ENCODE measurements around the gene FBXW4. TPM values are rescaled to one million over a fixed set of nuclear protein-coding genes. Genes with fewer than 3 reads are reported as not detected.

Gene FBXW4
- total and polyA plus RNA-seq, 2 of the 8 experiments (the other 6 are each of a cell fraction or from before 2014, with no cell fraction given) = 29.0 to 32.8 TPM

GRCh38 chr10:101580486-101581399 is 114.2 kb downstream of the FBXW4 start:
- H2BK5ac ChIP-seq (ENCODE audit: low read depth, low read length) = peak overlapping the region; percentile 60; the same call in 1 of the 2 replicates
- ChIA-PET CTCF (ENCODE audit: partially characterized antibody) (interaction anchor here (0.6 to 7.5 kb wide), 19 partner anchors 11 to 552 kb away, joined by 3 to 56 read pairs (median 4); partner anchors contain the start of gene NPM3), POLR2A (ENCODE audit: partially characterized antibody) (interaction anchor here (0.6 to 1.7 kb wide), 8 partner anchors 10 to 1078 kb away, joined by 3 to 7 read pairs (median 3); no protein-coding TSS in a partner anchor)
- H3K23me2 ChIP-seq (ENCODE audit: low read depth, low read length) = no peaks in the 10 kb centered on the region
- H3K9ac ChIP-seq (replicated peaks in 1 of 4; ENCODE audit: extremely low read depth in 1 of 4, low read depth in 3 of 4, low read length in 3 of 4) = no peak overlapping the region
- H3K79me2 ChIP-seq (ENCODE audit: control insufficient read depth in 1 of 2, insufficient read depth in 2 of 2, low read length in 2 of 2) = no peaks in the 10 kb centered on the region
- peak overlapping the region; percentile 11 for H4K91ac ChIP-seq (replicated peaks; ENCODE audit: insufficient read length, low read length)
- no peak overlapping the region for H4K5ac ChIP-seq (ENCODE audit: insufficient read length, low read depth, low read length)
- FAIRE-seq (no peak), DNase-seq (ENCODE audit: low read depth in 1 of 2, low spot score in 2 of 2) (peak in 1 of 2 experiments; percentile 47)
- H4K8ac ChIP-seq (ENCODE audit: extremely low read depth, insufficient read depth, low read length) = no peak overlapping the region; the same call in 1 of the 2 replicates
- H2BK20ac ChIP-seq (ENCODE audit: low read length) = no peak overlapping the region
- no peak overlapping the region for H2BK120ac ChIP-seq (replicated peaks; ENCODE audit: low read depth, low read length)
- peaks cover 4 to 34% (median 10%) of the 10 kb centered on the region in 4 experiments; a peak in 5 of 8 replicates for H3K36me3 ChIP-seq (ENCODE audit: control insufficient read depth in 2 of 4, insufficient read depth in 4 of 4, low read length in 3 of 4)
- H3K4me1 ChIP-seq (replicated peaks in 1 of 4; ENCODE audit: control insufficient read depth in 3 of 4, insufficient read depth in 4 of 4, low read length in 3 of 4) = peaks cover 4 to 15% (median 8%) of the 10 kb centered on the region in 4 experiments
- H2BK15ac ChIP-seq (ENCODE audit: low read length) = no peak overlapping the region
- no peak overlapping the region for H3K27ac ChIP-seq (ENCODE audit: low read depth, low read length)
- H2BK12ac ChIP-seq (ENCODE audit: low read depth, low read length) = no peak overlapping the region
- H4K20me1 ChIP-seq (replicated peaks in 1 of 2; ENCODE audit: control insufficient read depth in 1 of 2, insufficient read depth in 2 of 2, low read length in 2 of 2) = peaks cover 0 to 6% of the 10 kb centered on the region in 2 experiments
- TF ChIP-seq SIN3A (conservative IDR thresholded peaks at IDR 0.05 in 1 of 2, IDR thresholded peaks at IDR 0.05 in 1 of 2; ENCODE audit: low read depth in 1 of 2, low read length in 2 of 2) = 0 out of 4 replicates have a peak, but pooled peaks of 1 of the 2 experiments have one; percentile 29
- 0 out of 4 replicates have a peak, but pooled peaks of 1 of the 2 experiments have one; percentile 11 for TF ChIP-seq HDAC2 (IDR thresholded peaks at IDR 0.05; ENCODE audit: borderline replicate concordance in 1 of 2, low read depth in 2 of 2, low read length in 2 of 2)
- TF ChIP-seq TCF12 (IDR thresholded peaks at IDR 0.05; ENCODE audit: low read depth, low read length) = peak; percentile 69; the same call in 1 of the 2 replicates
- TF ChIP-seq JUN (IDR thresholded peaks at IDR 0.05; ENCODE audit: low read depth, low read length) = no peak
- TF ChIP-seq HDAC6 (IDR thresholded peaks at IDR 0.05; ENCODE audit: low read depth, low read length) = no peak
- TF ChIP-seq KDM1A (IDR thresholded peaks at IDR 0.05; ENCODE audit: borderline replicate concordance, low read length) = peak; percentile 65; the same call in 1 of the 2 replicates
- TF ChIP-seq POU5F1 (IDR thresholded peaks at IDR 0.05; ENCODE audit: low read depth, low read length) = peak; percentile 69; the same call in 1 of the 2 replicates
- 0 out of 2 replicates have a peak, but pooled peaks have one; percentile 34 for TF ChIP-seq SP1 (IDR thresholded peaks at IDR 0.05; ENCODE audit: low read depth, low read length)
- H3K14ac ChIP-seq (ENCODE audit: insufficient read length) = no peak overlapping the region
- H3K56ac ChIP-seq (replicated peaks; ENCODE audit: insufficient read length, low read depth, low read length) = no peak overlapping the region
- H3K4me3 ChIP-seq (ENCODE audit: extremely low read depth in 1 of 4, insufficient read depth in 2 of 4, low read depth in 3 of 4, low read length in 4 of 4) = peak overlapping the region in 1 of 4 experiments; percentile 16; a peak in 1 of 8 replicates
- H3K23ac ChIP-seq (ENCODE audit: insufficient read length) = no peak overlapping the region
- no peaks in the 10 kb centered on the region for H3K79me1 ChIP-seq (ENCODE audit: low read depth, low read length)
- no peaks in the 10 kb centered on the region; a peak in 1 of 7 replicates for H3K27me3 ChIP-seq (replicated peaks in 1 of 4; ENCODE audit: control insufficient read depth in 3 of 4, extremely low read depth in 1 of 4, insufficient read depth in 3 of 4, low read length in 3 of 4)
- peaks cover 6 to 9% of the 10 kb centered on the region in 2 experiments; a peak in 2 of 4 replicates for H3K9me3 ChIP-seq (ENCODE audit: insufficient read depth in 2 of 2, low read depth in 1 of 2, low read length in 1 of 2)
- H3K18ac ChIP-seq (ENCODE audit: extremely low read depth, low read length) = peak overlapping the region; percentile 65
- no peak overlapping the region for H2AK5ac ChIP-seq (ENCODE audit: low read depth, low read length)
- WGBS, 2 experiments (ENCODE audit: extremely low coverage in 1 of 2, insufficient coverage in 1 of 2, insufficient read length in 1 of 2, insufficient replicate concordance in 2 of 2, low coverage in 1 of 2, low lambda C conversion rate in 2 of 2, missing lambda C conversion rate in 1 of 2) = 64% methylated on average over 9 of the region's 10 CpGs; no CpG with 5 or more reads in 1 of the 2 experiments
- no peak overlapping the region for H3K4ac ChIP-seq (replicated peaks; ENCODE audit: insufficient read length, low read depth, low read length)
- H3K4me2 ChIP-seq (ENCODE audit: insufficient read depth in 1 of 2, low read depth in 2 of 2, low read length in 2 of 2) = peak overlapping the region; percentile 40 to 42; a peak in 2 of 4 replicates
- no peak overlapping the region for H2AFZ ChIP-seq (ENCODE audit: low read length)

Measured in H1 (cell line).